SH-SY5Y (cell line): ENCODE data around the gene C13orf46.

Source experiments
- GATA2 ChIP-seq: IDR thresholded peaks from 2 replicates; pipeline ENCODE4 v1.6.1; 2011; ENCODE audit warnings: mild to moderate bottlenecking, low read depth, low read length
- GATA3 ChIP-seq: IDR thresholded peaks from 2 replicates; pipeline ENCODE4 v1.6.1; 2011; ENCODE audit warnings: low read depth, mild to moderate bottlenecking, low read length, moderate library complexity

- TF ChIP-seq GATA2: no peak
- no peak for TF ChIP-seq GATA3
These were observed 67.9 kb downstream of the C13orf46 start for GRCh38 chr13:113905942-113906341.
